NOMO-1 treated with dmso at 0.1 percent for 144 hours (cell line): ENCODE data around the gene DNAJC17.

Experiments used
- DNase-seq: peaks from one replicate; lab custom pipeline; 2025; ENCODE audit not compliant: unreplicated experiment; lab: John Stamatoyannopoulos, UW

The DNAJC17 gene

DNA sequence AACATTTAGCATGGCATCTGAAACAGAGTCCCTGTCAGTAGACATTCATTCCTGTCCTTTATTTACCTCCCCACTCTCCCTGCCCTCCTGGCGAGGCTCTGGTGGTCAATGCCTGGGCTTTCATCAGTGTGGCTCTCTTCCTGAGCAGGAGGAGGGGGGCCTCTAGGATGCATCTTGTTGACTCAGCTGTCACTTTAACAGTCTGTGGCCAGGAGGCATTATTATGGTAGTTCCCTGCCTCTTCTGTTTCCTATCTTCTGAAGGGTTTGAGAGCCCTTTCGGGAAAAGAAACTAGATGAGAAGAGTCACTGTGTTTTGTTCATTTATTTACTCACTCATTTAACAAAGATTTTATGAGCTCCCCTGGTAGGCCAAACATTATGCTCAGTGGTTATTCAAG, 23.6 kb upstream of the DNAJC17 start:
- no peak for DNase-seq

DNA sequence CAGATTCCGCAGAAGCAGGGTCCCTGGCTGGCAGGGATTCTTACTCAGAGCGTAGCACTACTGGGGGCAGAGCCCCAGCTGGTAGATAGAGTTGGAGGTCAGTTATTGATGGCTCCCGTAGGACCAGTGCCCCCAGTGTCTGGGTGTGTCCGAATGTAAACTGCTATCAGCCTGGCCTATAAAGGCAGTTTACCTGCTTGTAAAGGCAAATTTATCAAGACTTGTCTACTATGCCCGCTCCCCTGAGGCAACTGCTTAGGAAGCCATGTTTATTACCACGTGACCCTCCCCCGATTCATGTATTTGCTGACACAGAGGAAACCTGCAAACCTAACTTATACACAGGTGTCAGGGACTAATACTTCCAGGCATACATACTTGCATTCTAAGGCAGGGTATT, 21.8 kb upstream of the DNAJC17 start:
- DNase-seq = no peak

DNA sequence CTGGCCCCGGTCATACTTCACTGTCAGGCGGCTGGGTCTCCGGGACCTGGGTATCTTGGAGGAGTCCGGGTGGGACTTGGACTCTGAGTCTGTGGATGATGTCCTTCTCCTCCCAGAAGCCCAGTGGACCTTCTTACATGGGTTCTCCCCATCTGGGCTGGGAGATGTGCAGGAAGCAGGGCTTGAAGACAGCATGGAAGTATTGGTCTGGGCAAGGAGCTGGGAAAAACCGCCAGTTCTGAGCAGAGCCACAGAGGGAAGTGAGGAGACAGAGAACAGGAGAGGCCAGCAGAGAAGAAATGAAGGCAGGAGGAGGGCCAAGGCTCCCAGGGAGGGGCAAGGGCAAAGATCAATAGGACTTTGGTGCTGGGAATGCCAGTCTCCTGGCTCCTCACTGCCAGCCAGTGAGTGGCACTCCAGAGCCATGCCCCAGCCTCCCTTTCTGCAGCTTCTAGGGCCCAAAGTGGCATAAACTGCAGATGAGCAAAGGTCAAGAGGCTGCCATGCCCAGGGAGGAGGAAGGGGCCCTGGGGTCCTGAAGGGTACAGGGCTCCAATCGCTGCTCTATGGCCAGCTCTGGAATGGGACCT, 21.3 kb upstream of the DNAJC17 start, which contains the start of gene PPP1R14D:
Gene PPP1R14D (minus strand): TSS at position 262 of the 590 bp plus-strand sequence. CDS start 67 bp downstream, at position 195.
- DNase-seq = no peak

DNA sequence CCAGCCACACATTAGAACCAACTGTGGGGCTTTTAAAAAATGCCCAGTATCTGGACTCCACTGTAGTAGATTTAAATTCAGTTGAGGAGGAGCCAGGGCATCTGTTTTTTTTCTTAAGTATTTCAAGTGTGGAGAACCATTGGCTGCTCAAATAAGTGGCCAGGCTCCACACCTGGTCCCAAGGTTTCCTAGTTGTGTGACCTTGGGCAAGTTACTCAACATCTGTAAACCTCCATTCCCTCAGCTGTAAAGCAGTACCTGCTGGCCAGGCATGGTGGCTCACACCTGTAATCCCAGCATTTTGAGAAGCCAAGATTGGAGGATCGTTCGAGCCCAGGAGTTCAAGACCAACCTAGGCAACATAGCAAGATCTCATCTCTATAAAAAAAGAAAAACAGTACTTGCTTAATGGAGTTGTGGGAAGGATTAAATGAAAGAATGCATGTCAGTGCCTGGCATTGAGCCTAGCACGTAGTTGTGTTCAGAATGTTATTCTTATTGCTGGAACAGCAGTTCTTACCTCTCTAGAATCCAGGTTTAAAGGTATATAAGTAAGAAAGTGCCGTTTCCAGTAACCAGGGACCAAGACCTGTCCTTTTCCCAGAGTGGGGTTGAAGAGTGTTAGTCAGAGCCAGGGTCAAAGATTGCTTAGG, 19.3 kb upstream of the DNAJC17 start:
- no peak for DNase-seq

DNA sequence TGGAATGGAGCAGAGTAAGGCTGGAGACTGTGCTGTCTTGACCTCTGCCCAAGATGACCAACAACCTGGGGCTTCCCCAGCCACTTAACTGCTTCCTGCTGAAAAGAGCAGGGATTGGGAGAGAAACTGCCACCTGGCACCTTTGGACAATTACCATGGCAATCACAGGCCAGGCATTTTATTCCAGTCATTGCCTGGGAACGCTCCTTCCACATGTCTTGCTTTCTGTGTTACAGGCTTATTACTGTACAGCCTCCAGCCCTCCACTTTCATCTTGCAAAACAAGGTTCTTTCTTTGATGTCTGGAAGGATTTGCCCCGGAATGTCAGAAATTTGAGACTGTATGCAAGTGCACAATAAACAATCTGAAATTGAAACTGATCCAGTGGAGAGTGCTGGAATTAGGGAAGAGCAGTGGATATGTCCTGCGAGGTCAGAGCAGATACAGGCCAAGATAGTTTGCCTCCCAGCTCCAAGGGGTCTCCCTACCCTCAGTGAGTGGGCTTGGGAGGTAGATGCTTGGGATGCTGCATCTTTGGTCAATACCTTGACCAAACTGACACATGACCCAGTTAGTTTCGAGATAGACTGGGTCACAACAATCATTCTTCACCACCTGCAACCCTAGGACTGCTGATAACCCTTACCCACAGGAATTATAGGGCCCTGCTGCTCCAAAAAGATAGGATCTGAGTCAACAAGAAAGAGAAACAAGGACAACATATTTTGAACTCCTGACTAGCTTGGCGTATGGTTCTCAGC, 18.6 kb upstream of the DNAJC17 start:
- no peak for DNase-seq

DNA sequence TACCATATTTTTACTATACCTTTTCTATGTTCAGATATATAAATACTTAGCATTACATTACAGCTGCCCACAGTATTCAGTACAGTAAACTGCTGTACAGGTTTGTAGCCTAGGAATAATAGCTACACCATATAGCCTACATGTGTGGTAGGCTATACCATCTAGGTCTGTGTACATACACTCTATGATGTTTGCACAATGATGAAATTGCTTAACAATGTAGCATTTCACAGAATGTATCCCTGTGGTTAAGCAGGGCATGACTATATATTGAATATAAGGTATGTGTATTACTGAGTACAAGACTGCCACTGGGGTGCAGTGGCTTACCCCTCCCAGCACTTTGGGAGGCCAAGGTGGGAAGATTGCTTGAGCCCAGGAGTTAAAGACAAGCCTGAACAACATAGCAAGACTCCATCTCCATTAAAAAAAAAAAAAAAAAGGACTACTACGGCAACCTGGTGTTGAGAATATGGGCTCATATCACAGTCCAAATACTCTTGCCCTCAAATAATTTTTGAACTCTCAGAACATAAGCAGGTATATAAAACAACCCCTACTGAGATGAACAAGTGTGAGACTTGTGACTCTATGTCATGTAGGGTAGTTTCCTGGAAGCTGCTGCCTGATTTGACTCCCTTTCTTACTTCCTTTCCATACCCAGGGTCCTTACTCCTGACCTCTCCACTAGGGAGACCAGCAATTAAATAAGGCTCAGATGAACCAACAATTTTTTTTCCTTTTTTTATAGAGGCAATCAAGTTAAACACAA, 16.5 kb upstream of the DNAJC17 start:
- no peak for DNase-seq

DNA sequence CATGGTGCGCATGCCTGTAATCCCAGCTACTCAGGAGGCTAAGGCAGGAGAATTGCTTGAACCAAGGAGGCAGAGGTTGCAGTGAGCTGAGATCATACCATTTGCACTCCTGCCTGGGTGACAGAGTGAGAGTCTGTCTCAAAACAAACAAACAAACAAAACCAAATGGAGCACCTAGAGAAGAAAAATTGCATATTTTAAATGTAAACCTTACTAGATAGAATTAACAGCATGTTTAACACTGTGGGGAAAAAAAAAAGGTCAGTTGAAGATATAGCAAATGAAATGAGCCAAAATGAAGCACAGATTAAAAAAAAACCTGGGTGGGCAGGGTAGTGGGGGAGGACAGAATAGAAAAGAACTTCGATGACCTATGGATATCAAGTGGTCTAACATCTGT, 13.9 kb upstream of the DNAJC17 start:
- DNase-seq = no peak

DNA sequence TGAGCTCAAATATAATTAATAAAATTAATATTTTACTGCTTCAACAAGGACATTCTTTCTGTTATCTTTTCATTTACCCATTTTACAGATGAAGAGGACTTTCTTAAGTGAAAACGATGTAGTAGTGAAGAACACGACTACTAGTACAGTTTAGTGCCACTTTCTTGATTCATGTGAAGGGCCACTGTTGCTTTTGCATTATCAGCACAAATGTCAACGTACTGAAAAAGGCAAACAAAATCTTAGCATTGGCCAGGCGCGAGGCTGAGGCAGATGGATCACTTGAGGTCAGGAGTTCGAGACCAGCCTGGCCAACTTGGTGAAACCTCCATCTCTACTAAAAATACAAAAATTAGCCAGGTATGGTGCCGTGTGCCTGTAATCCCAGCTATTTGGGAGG, 11.8 kb upstream of the DNAJC17 start:
- no peak for DNase-seq

DNA sequence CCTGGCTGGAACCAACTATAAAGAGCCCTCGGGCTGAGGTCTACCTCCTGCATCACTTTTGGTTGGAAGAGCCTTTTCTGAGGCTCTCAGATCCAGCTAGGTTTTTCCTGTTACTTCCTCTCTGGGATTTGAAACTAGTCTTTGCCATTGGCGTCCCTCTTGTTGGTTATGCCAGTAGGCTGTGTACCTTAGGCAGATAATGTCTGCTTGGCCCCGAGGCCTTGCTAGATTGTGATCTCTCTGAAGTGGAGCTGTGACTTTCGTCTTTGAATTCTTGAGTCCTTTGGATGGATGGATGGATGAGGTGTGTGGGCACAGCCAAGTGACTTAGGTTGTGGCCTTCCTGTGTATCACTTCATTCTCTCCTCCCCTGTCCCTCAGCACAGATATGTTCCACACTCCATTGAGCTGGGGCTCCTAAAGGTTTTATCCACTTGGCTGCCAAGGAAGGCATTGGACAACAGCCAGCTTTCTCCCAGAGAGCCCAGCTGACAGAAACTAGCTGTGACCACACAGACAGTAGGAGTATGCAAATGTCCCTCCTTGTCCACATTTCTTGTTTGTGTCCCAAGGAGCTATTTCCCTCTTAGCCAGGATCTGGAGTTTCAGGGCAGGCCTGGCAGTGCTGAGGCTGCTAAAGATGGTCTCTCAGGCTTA, 7.9 kb upstream of the DNAJC17 start:
- DNase-seq = no peak

DNA sequence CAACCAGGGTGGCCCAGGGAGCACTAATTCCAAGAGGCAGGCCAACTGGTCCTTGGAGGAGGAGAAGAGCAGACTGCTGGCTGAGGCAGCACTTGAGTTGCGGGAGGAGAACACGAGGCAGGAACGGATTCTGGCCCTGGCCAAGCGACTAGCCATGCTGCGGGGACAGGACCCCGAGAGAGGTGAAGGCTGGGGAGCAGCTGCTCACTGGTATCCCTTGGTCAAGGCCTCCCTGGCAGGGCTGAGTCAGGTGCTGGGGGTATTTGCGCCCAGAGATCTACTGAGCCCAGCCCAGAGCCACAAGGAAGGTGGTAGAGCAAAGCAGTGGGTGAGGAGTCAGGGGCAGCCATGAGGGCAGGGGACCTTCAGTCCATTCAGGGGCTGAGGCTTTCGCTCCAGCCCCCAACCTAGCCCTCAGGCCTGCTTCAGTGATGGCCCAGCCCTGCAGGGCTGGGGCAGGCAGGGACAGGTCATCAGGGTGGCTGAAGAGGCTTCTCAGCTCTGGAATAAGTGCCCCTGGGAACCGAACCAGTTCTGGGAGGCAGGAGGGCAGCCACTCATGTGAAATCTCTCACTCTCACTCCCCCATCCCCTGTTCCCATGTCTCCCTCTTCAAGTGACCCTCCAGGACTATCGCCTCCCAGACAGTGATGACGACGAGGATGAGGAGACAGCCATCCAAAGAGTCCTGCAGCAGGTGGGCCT, 5.6 kb upstream of the DNAJC17 start:
- DNase-seq = no peak

DNA sequence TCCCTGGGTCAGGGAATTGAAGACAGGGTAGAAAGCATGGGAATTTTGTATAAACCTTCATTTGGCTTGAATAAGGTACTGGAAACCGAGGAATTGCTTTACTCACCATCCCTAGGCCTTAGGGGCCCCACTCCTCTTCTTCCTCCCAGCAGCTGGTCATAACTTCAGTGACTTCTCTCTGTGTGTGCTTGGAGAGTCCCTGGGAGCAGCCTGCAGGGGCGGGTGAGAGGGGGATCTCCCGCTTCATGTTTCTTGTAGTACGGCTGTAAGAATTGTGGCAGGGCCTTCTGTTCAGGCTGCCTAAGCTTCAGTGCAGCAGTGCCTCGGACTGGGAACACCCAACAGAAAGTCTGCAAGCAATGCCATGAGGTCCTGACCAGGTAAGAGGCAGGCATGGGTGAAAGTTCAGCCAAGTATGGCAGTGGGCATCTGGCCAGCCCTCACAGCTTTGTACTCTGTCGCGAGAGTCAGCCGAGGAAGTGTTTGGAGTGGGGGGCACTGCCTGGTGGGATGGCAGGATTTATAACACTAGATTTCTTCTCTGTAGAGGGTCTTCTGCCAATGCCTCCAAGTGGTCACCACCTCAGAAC, 1.7 kb upstream of the DNAJC17 start:
- DNase-seq = no peak

DNA sequence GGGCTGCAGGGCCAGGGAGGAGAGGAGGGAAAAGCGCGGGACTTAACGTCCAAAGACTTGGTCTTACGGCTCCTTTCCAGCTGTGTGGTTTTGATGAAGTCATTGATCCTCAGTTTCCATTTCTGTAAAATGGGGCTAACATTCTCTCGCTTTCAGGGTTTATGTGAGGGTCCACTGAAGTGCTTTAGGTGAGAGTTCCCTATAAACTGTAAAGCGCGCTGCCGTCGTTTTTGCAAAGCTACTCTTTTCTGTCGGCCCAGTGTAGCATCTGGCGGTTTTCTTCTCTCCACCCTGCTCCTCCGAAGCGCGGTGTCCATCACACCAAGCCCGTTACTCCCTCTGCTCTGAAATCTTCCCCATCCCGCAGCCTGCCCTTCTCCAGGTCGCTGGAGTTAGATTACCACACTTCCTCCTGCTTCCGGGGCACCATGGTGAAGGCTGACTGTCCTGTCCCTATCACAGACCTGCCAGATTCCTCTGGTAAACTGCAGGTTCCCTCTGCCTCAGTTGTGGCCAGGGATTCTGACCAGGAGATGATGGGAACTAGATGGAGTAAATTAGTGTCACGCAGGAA, 702 bp upstream of the DNAJC17 start:
- DNase-seq = no peak

DNA sequence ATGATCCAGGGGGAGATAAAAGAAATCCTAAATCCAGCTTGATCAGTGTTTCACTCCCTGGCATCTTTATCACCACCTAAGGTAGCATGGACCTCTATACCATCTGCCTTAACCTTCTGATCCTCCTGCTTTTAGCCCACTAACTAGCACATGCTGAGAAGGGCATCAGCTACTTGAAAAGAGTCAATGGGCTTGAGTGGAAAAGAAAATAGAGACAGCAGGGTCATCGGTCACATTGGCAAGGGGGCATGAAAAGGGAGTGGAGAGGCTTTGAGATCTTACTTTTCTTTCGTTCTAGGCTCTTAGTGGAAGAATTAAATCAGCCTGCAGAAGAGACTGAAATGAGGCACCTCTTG, 623 bp downstream of the DNAJC17 start:
- DNase-seq = no peak

DNA sequence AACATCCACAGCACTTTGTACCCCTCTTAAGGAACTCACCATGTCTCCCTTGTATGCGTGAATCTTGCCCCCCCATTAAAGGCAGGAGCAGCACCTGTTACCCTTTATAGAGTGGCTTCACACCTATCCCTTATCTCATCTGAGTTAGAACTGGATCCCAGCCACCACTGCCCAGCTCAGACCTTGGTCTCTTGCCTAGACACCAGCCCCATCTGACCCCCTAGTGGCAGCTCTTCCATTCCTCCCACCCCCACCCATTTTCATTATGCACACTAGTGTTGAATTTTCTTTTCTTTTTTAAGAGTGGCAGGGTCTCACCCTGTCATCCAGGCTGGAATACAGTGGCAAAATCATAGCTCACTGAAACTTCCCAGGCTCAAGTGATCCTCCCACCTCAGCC, 3.6 kb downstream of the DNAJC17 start:
- no peak for DNase-seq

DNA sequence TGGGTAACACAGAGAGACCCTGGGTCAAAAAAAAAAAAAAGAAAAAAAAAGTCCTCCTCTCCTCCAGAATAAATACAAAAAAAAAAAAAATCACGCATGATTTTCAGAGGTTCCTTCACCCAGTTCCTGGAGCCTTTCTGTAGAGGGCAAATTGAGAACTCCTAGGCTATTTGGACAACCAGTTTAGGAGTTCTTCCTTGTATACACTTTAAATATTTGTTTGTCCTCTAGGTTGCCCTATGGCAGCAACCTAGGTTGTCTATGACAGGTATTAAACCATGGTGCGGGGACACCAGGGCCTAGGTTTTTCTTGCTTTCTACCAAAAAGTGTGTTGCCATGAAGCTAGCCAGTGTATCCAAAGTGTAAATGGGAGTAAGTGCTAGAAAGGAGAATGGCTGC, 4.2 kb downstream of the DNAJC17 start:
- no peak for DNase-seq

DNA sequence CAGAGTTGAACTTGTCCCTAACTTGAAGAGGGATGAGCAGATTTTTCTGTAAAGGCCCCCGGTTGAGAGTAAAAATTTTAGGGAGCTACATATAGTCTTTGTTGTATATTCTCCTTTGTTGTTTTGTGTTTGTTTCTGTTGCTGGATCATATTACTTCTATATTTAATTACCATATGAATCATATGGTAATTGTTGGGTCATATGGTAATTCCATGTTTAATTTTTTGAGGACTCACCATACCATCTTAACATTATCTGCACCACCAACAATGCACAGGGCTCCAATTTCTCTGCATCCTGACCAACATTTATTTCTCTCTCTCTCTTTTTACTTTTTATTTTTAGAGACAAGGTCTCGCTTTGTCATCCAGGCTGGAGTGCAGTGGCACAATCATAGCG, 7.8 kb downstream of the DNAJC17 start:
- no peak for DNase-seq

DNA sequence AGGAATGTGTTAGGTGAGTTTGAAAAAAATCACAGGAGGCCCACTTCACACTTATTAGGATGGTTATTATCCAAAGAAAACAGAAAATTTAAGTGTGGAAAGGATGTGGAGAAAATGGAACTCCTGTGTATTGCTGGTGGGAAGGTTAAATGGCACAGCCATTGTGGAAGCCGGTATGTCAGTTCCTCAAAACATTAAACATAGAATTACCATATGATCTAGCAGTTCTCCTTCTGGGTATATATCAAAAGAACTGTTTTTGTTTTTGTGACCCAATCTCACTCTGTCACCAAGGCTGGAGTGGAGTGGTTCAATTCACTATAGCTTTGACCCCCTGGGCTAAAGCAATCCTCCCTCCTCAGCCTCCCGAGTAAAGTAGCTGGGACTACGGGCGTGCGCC, 10.8 kb downstream of the DNAJC17 start:
- DNase-seq = no peak

DNA sequence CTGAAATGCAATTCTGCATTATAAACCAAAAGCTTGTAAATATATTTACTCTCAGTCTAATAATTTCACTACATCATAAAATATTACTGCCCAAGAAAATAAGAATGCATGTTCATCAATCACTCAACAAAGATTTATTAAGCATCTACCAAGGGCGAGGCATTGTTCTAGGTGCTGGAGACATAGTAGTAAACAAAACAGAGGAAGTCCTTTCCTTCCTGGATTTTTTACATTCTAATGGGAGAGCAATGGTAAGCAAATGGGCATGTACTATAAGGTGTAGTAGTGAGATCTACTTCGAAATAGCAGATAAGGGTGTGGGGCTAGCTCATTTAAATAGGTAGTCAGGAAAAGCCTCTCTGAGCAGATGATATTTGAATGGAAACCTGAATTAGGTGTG, 11.2 kb downstream of the DNAJC17 start:
- no peak for DNase-seq

DNA sequence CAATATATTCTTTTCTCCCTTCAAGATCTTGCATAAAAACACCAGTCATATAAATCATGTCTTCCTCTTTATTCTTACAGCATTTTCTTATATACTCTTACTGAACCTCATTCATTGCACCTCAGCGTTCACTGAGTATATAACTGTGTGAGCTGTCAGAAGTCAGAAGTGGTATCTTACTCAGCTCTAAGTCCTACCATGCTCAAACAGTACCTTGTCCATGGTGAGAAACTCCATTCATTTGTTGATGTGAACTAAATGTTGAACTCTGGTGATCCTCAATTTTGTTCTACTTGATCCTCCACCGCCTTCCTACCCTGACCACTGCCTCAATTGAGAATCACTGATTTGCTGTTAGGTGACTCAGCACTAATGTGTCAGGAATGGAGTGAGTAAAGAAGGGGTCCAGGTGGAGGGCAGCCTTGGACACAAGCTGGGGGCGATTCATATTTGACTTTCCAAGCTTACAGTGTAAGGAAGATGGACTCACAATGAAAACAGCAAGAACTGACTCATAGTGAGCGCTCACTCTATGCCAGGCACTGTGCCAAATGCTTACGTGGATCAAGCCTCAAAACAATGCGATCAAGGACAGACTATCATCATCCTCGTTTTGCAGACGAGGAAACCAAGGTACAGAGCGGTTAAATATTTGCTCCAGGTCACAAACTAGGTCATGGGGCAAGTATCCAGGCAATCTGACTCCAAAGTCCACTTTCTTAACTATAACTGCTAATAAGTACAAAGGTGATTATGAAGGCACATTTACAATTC, 13.9 kb downstream of the DNAJC17 start:
- no peak for DNase-seq
